ENCODE data around the gene MKNK1.

GRCh38 chr1:46528297-46528955 lies 75.6 kb downstream of the MKNK1 start:
- TF ChIP-seq ARNTL (CRISPR knock-in tag; IDR thresholded peaks at IDR 0.05; ENCODE audit: borderline replicate concordance, low read depth) (no peak), ZNF8 (CRISPR knock-in tag; IDR thresholded peaks at IDR 0.05) (no peak), ZFP3 (CRISPR knock-in tag; IDR thresholded peaks at IDR 0.05) (no peak), ZFP30 (CRISPR knock-in tag; IDR thresholded peaks at IDR 0.05) (no peak), PPARA (CRISPR knock-in tag; IDR thresholded peaks at IDR 0.05; ENCODE audit: borderline replicate concordance) (no peak)
